GM18517 (cell line): Measurements from ENCODE around the gene LHFPL6.

Source experiments
- ATAC-seq: cut with Tn5 transposase; IDR thresholded peaks from one replicate; pipeline ENCODE4 v1.9.1; 2021; ENCODE audit warnings: mild to moderate bottlenecking, moderate library complexity; ENCODE audit not compliant: unreplicated experiment

LHFPL6 gene

GRCh38 chr13:39419068-39419467 lies 183.9 kb downstream of the LHFPL6 start:
- ATAC-seq: no peak

GRCh38 chr13:39418424-39418823 lies 184.6 kb downstream of the LHFPL6 start:
- ATAC-seq: no peak

- no peak for ATAC-seq
These were observed 185.3 kb downstream of the LHFPL6 start for GRCh38 chr13:39417643-39418042.

- no peak for ATAC-seq
These were observed 185.9 kb downstream of the LHFPL6 start for GRCh38 chr13:39417131-39417530.

GRCh38 chr13:39415008-39415802 lies 187.8 kb downstream of the LHFPL6 start:
- ATAC-seq: no peak

- ATAC-seq: no peak
These were observed 188.7 kb downstream of the LHFPL6 start for GRCh38 chr13:39414339-39414738.

GRCh38 chr13:39411511-39411910 lies 191.5 kb downstream of the LHFPL6 start:
- no peak for ATAC-seq

GRCh38 chr13:39410964-39411363 lies 192.0 kb downstream of the LHFPL6 start:
- ATAC-seq: no peak

- ATAC-seq: no peak
These were observed 192.7 kb downstream of the LHFPL6 start for GRCh38 chr13:39410096-39410901.

- ATAC-seq: no peak
These were observed 194.5 kb downstream of the LHFPL6 start for GRCh38 chr13:39408512-39408911.

- no peak for ATAC-seq
These were observed 195.2 kb downstream of the LHFPL6 start for GRCh38 chr13:39407786-39408185.

- ATAC-seq: no peak
These were observed 195.9 kb downstream of the LHFPL6 start for GRCh38 chr13:39407138-39407537.

- ATAC-seq: no peak
These were observed 196.3 kb downstream of the LHFPL6 start for GRCh38 chr13:39406688-39407087.

GRCh38 chr13:39405596-39406205 lies 197.3 kb downstream of the LHFPL6 start:
- no peak for ATAC-seq

- no peak for ATAC-seq
These were observed 197.9 kb downstream of the LHFPL6 start for GRCh38 chr13:39405107-39405506.

GRCh38 chr13:39403106-39403505 lies 199.9 kb downstream of the LHFPL6 start:
- no peak for ATAC-seq

GRCh38 chr13:39402221-39402970 lies 200.6 kb downstream of the LHFPL6 start:
- no peak for ATAC-seq

- ATAC-seq: no peak
These were observed 201.2 kb downstream of the LHFPL6 start for GRCh38 chr13:39401756-39402155.

GRCh38 chr13:39401046-39401705 lies 201.8 kb downstream of the LHFPL6 start:
- no peak for ATAC-seq

- no peak for ATAC-seq
These were observed 203.9 kb downstream of the LHFPL6 start for GRCh38 chr13:39399102-39399501.

- no peak for ATAC-seq
These were observed 205.1 kb downstream of the LHFPL6 start for GRCh38 chr13:39397896-39398265.
